HL-60 (cell line): ENCODE data around the gene BNIP1.

Experiments
- DNase-seq, 2 experiments: peaks; one replicate each; pipeline ENCODE4 v3.0.0-alpha.2; 2010 to 2020; ENCODE audit warnings: low read depth in 1 of 2, low spot score in 1 of 2
- H3K27ac ChIP-seq: fragments of 250-450 bp; sonication (Bioruptor Pico); replicated peaks from 2 replicates; pipeline ENCODE4 v1.5.1; 2020; ENCODE audit warnings: mild to moderate bottlenecking, moderate library complexity
- H3K27me3 ChIP-seq: fragments of 250-450 bp; sonication (Bioruptor Pico); 2 replicates; pipeline ENCODE4 v1.5.1; 2021; ENCODE audit warnings: mild to moderate bottlenecking, moderate library complexity; ENCODE audit not compliant: insufficient read depth, poor library complexity, severe bottlenecking
- H3K4me3 ChIP-seq: replicated peaks from 2 replicates; pipeline ENCODE4 v1.5.1; 2011; ENCODE audit warnings: mild to moderate bottlenecking, control low read depth, low read length; ENCODE audit not compliant: insufficient read depth
- CTCF ChIP-seq: IDR thresholded peaks from one replicate; pipeline ENCODE4 v1.5.1; 2011; ENCODE audit warnings: low read length, control low read depth, inconsistent platforms; ENCODE audit not compliant: insufficient read depth
- GABPA ChIP-seq: IDR thresholded peaks from 2 replicates; pipeline ENCODE4 v1.6.1; 2012; ENCODE audit warnings: low read depth
- POLR2AphosphoS5 ChIP-seq: IDR thresholded peaks from 2 replicates; pipeline ENCODE4 v1.6.1; 2012; ENCODE audit warnings: low read depth
- SPI1 ChIP-seq: IDR thresholded peaks from 2 replicates; pipeline ENCODE4 v1.6.1; 2012; ENCODE audit warnings: low read depth, mild to moderate bottlenecking, borderline replicate concordance
- TF ChIP-seq, protein P1 (sequence below): IDR thresholded peaks from 2 replicates; pipeline ENCODE4 v1.6.1; 2012; ENCODE audit warnings: low read depth; ENCODE audit not compliant: insufficient replicate concordance

The BNIP1 gene

DNA sequence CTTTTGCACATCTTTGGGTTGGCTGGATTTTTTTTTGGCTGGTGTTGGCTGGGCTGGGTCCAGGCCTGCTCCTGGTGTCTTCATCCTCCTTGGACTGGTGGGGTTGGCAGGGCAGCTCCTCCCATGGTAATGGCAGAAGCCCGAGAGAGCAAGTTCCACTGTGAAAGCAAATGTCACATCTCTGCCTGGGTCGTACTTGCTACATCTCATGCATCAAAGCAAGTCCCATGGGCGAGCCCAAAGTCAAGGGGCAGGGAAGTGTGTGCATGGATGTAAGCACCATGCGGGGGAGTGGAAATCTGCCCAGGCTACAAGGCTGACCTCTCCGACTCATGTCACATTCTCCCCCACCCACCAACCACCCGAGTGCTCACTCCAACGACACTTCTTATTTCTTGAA lies 64.0 kb downstream of the BNIP1 start:
- DNase-seq = no peak
- TF ChIP-seq, protein P1, sequence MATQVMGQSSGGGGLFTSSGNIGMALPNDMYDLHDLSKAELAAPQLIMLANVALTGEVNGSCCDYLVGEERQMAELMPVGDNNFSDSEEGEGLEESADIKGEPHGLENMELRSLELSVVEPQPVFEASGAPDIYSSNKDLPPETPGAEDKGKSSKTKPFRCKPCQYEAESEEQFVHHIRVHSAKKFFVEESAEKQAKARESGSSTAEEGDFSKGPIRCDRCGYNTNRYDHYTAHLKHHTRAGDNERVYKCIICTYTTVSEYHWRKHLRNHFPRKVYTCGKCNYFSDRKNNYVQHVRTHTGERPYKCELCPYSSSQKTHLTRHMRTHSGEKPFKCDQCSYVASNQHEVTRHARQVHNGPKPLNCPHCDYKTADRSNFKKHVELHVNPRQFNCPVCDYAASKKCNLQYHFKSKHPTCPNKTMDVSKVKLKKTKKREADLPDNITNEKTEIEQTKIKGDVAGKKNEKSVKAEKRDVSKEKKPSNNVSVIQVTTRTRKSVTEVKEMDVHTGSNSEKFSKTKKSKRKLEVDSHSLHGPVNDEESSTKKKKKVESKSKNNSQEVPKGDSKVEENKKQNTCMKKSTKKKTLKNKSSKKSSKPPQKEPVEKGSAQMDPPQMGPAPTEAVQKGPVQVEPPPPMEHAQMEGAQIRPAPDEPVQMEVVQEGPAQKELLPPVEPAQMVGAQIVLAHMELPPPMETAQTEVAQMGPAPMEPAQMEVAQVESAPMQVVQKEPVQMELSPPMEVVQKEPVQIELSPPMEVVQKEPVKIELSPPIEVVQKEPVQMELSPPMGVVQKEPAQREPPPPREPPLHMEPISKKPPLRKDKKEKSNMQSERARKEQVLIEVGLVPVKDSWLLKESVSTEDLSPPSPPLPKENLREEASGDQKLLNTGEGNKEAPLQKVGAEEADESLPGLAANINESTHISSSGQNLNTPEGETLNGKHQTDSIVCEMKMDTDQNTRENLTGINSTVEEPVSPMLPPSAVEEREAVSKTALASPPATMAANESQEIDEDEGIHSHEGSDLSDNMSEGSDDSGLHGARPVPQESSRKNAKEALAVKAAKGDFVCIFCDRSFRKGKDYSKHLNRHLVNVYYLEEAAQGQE = no peak
- no peak for TF ChIP-seq GABPA
- TF ChIP-seq CTCF = no peak
- TF ChIP-seq SPI1 = no peak
- TF ChIP-seq POLR2AphosphoS5 = no peak
- H3K27me3 ChIP-seq = no peaks in the 10 kb centered on the region
- no peak overlapping the region for H3K27ac ChIP-seq
- H3K4me3 ChIP-seq = no peak overlapping the region

DNA sequence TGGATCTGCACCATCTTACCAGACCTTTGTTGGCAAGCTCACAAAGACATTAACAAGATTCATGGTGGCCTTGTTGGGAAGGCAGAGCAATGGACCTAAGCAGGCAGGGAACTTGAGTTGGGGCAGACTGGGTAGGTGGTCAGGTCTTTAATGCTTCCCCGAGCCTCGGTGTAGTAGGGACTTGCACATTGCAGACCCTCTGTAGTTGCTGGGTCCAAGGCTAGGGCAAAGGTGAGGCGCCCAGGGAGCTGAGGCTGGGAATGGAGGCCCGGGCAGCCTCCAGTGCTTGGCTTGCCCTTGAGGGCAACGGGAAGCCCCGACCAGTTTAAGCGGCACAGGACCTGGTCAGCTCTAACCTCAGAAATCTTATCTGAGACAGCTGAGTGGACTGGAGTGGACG lies 66.5 kb downstream of the BNIP1 start:
- no peak overlapping the region for H3K4me3 ChIP-seq
- H3K27me3 ChIP-seq = no peaks in the 10 kb centered on the region
- DNase-seq = no peak
- no peak overlapping the region for H3K27ac ChIP-seq
- TF ChIP-seq CTCF = no peak

DNA sequence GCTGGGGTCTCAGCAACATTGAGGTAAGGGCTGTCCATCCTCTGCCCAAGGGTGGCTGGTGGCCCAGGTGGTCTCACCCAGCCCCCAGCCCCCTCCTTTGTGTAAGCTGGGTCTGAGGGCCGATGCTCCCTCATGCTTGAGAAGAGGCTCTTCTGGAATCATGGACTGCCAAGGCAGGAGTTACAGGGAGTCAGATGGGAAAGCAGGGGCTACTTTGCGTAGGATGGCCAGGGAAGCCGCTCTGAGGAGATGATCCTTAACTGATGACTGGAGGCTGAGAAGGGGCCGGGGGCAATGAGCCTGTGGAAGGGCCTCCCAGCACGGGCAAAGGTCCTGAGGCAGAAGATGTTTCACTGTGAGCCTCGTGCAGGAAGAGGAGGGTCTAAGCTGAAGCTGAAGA lies 67.0 kb downstream of the BNIP1 start:
- Histone ChIP-seq H3K4me3 (no peak overlapping the region), H3K27ac (no peak overlapping the region), H3K27me3 (no peaks in the 10 kb centered on the region)
- TF ChIP-seq CTCF = no peak
- TF ChIP-seq, protein P1 = no peak
- no peak for TF ChIP-seq POLR2AphosphoS5
- TF ChIP-seq GABPA = no peak
- TF ChIP-seq SPI1 = no peak
- no peak for DNase-seq

DNA sequence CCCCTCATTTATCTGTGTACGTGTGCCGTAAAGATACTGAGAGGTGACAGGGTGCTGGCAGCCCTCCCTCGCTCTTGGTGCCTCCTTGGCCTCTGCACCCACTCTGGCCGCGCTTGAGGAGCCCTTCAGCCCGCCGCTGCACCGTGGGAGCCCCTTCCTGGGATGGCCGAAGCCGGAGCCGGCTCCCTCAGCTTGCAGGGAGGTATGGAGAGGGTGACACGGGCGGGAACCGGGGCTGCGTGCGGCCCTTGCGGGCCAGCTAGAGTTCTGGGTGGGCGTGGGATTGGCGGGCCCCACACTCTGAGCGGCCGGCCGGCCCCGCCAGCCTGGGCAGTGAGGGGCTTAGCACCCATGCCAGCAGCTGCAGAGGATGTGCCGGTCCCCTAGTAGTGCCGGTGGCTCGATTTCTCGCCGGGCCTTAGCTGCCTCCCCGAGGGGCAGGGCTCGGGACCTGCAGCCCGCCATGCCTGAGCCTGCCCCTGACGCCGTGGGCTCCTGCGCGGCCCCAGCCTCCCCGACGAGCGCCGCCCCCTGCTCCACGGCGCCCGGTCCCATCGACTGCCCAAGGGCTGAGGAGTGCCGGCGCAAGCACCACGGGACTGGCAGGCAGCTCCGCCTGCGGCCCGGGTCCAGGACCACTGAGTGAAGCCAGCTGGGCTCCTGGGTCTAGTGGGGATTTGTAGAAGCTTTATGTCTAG lies 69.1 kb downstream of the BNIP1 start:
- H3K4me3 ChIP-seq = no peak overlapping the region
- no peak overlapping the region for H3K27ac ChIP-seq
- TF ChIP-seq GABPA = no peak
- no peak for TF ChIP-seq CTCF
- no peak for TF ChIP-seq POLR2AphosphoS5
- TF ChIP-seq, protein P1 = no peak
- no peak for TF ChIP-seq SPI1
- H3K27me3 ChIP-seq = no peaks in the 10 kb centered on the region
- DNase-seq = no peak
